Skin epidermis (tissue), 12 donors: ENCODE measurements around the gene FCHSD2.

Source experiments
- H3K27ac ChIP-seq, 21 experiments: fragments of 200-600 bp; sonication (generic) in 11 of 21; one replicate each; pipeline ENCODE4 v1.5.0; 2020; ENCODE audit warnings: mild to moderate bottlenecking in 3 of 21, inconsistent platforms in 2 of 21, moderate library complexity in 2 of 21
- H3K4me3 ChIP-seq, 7 experiments: fragments of 200-600 bp; sonication (generic) in 2 of 7; one replicate each; pipeline ENCODE4 v1.5.0; 2020; ENCODE audit warnings: inconsistent platforms in 2 of 7, mild to moderate bottlenecking in 2 of 7, moderate library complexity in 1 of 7

The FCHSD2 gene

DNA sequence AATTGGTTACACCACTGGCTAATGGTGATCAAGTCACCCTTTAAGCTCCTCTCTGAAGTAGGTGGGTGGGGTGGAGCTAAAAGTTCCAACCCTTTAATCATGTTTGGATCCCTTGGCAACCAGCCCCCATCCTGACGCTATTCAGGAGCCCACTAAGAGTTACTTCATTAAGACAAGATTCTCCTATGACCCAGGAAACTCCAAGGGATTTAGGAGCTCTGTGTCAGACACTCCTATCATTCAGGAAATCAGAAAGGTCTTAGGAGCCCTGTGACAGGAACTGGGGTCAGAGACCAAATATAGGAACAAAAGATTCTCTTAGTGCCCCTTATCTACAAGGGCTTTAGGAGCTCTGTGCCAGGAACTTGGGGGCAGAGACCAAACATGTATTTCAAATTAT lies 186.7 kb downstream of the FCHSD2 start:
- Histone ChIP-seq H3K4me3 (no peak overlapping the region), H3K27ac (no peak overlapping the region)

DNA sequence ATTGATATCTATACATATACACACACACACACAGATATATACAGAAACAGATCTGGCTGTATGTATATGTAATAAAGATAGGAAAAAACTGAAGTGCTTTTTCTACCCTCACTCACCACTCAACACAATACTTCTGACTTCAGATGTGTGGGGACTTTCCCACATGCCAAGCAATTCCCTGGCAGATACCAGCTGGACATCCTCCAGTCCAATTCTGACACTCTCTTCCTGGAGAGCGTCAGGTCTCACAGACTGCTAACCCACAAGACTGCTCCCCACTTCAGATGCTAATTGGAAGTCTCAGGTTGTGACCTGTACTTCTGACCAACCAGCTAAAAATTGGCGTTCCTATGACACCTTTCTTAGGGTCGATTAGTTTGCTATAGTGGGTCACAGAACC lies 187.3 kb downstream of the FCHSD2 start:
- Histone ChIP-seq H3K27ac (no peak overlapping the region), H3K4me3 (no peak overlapping the region)

- Histone ChIP-seq H3K27ac (no peak overlapping the region), H3K4me3 (no peak overlapping the region)
These were observed 188.5 kb downstream of the FCHSD2 start for GRCh38 chr11:72953637-72954036.

DNA sequence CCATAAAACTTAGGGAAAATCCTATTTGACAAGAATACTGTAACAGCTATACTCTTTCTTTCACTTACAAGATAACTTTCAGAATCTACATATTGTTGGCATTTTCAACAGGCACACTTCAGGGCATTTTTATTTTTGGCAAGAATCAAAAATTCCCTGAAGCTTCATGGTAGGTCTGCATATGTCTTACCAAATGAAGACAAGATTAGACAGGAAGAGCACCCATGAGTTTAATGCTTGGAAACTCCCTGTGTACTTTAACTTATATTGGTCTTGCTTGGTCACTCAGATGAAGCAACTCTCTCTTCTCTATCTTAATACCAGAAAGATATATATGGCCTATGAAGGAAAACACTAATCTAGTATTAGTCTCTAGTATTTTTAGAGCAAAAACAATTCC lies 190.2 kb downstream of the FCHSD2 start:
- Histone ChIP-seq H3K27ac (no peak overlapping the region), H3K4me3 (no peak overlapping the region)

GRCh38 chr11:72951193-72951592 lies 190.9 kb downstream of the FCHSD2 start:
- no peak overlapping the region for H3K4me3 ChIP-seq
- H3K27ac ChIP-seq = no peak overlapping the region

- H3K4me3 ChIP-seq = no peak overlapping the region
- H3K27ac ChIP-seq = no peak overlapping the region
These were observed 191.4 kb downstream of the FCHSD2 start for GRCh38 chr11:72950685-72951084.

GRCh38 chr11:72947229-72947628 lies 194.9 kb downstream of the FCHSD2 start:
- Histone ChIP-seq H3K27ac (no peak overlapping the region), H3K4me3 (no peak overlapping the region)

- no peak overlapping the region for H3K27ac ChIP-seq
- no peak overlapping the region for H3K4me3 ChIP-seq
These were observed 198.5 kb downstream of the FCHSD2 start for GRCh38 chr11:72943664-72944063.

DNA sequence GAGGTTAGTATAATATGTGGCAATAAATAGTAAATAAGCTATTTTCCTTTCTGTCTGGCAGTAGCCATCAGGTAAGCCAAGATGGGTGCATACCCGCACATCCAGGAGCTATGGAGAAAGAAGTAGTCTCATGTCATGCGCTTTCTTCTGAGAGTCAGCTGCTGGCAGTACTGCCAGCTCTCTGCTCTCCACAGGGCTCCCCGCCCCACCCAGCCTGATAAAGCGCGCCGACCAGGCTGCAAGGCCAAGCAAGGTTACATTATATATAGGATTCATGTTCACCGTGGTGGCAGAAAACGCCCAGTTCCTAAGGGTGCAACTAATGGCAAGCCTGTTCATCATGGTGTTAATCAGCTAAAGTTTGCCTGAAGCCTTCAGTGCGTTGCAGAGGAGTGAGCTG lies 201.7 kb downstream of the FCHSD2 start:
- H3K27ac ChIP-seq = no peak overlapping the region
- H3K4me3 ChIP-seq = no peak overlapping the region

DNA sequence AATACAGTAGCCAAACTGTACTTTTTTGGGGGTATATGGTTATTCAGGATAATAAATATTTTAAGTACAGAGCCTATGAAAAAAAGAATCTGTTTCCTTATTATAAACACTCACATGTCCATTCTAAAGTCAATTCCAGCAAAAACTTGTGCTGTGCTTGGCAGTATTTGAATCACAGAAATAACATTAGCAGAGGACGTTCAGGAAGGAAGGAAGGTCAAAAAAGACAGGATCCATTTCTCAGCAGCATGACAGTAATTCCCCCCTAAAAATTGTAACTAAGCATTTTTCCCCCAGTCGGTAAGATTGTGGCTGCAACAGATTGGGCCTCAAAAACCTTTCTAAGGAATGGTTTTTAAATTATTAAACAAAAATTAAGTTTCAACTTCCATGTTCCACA lies 203.1 kb downstream of the FCHSD2 start:
- no peak overlapping the region for H3K27ac ChIP-seq
- H3K4me3 ChIP-seq = no peak overlapping the region

DNA sequence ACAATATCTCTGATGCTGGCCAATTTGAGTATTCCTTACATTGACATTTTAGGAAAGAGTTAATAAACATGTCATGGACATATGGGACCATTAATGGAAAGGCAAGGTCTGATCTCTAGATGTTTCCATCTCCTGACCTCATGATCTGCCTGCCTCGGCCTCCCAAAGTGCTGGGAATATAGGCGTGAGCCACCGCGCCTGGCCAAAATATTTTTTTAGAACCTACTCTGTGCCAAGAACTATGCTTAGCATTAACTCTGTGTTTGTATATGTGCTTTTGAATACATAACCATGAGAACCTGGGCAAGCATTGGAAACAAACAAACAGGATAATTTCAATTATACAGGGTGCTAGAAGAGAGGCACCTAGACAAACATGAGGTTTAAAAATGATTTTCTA lies 204.7 kb downstream of the FCHSD2 start:
- Histone ChIP-seq H3K4me3 (no peak overlapping the region), H3K27ac (no peak overlapping the region)

DNA sequence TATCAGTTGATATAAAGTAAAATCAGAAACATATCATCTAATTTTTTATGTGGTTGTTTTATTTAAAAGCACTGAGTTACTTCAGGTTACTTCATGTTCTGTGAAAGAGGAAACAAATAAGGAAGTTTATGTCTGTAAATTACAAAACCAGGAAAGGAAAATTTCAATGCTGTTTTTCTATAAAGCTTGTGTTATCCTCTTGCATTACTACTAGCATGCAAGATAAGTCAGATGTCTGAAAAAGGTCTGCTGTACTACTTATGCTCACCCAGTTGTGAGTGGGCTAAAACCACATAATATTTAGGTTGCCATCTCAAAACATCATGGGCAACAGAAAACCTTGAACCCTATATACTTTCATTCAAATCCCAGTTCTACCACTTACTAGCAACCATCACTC lies 206.4 kb downstream of the FCHSD2 start:
- H3K4me3 ChIP-seq = no peak overlapping the region
- no peak overlapping the region for H3K27ac ChIP-seq

DNA sequence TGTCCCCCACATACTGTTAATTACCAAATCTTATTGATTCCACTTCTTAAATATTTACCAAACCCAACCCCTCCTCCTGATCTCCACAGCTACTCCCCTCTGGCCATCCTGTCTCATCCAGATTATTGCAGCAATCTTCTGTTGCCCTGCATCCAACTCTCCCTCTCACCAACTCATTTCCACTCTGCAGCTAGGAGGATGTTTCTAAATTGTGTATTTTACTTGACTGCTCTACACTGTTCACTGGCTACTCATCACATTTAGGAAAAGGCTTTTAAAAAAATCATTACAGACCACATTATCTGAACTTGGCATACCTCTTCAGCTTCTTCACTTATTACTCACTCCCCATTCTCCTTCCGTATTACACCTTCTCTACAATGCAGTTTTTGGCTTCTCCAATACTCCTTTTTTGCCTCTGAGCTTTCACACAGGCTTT lies 210.0 kb downstream of the FCHSD2 start:
- no peak overlapping the region for H3K4me3 ChIP-seq
- H3K27ac ChIP-seq = no peak overlapping the region

DNA sequence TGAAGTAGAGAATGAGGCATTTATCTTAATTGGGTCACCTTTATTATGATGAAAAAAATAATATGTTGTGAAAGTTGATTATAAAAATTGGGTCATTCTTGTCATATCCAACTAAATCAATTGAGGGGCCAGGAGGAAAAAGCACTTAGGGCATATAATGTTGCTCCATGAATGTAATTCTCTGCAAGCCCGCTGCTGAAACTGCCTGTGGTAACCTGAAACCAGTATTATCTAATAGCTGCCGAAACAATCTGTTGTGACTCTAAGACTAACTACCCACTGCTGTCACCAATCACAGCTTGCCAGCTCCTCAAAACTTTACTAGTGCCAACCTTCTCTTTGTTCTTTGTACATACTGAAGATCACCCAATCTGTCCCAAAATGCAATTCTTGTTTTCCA lies 212.1 kb downstream of the FCHSD2 start:
- H3K4me3 ChIP-seq = no peak overlapping the region
- no peak overlapping the region for H3K27ac ChIP-seq

DNA sequence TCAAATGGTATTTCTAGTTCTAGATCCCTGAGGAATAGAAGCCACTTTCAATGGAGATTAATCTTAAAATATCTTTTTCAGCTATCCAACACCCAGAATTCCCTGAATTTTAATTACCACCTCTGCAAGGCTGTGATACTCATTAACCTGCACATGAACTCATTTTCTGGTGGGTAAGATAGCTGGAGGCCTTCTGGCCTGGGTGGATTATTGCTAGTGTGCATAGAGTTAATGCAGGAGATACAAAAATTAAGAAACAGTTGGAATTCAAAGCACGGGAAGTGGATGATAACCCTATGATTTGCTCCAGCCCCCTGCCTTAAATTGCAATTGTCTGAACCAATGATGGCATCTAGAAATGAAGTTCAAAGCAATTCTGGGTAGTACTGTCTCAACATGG lies 212.9 kb downstream of the FCHSD2 start:
- Histone ChIP-seq H3K27ac (no peak overlapping the region), H3K4me3 (no peak overlapping the region)

- no peak overlapping the region for H3K27ac ChIP-seq
These were observed 214.7 kb downstream of the FCHSD2 start for GRCh38 chr11:72927380-72927779.

GRCh38 chr11:72926076-72926475 lies 216.0 kb downstream of the FCHSD2 start:
- Histone ChIP-seq H3K4me3 (no peak overlapping the region), H3K27ac (no peak overlapping the region)

More at GRCh38 chr11:72927380-72927779, 214.7 kb downstream of the FCHSD2 start:
- H3K4me3 ChIP-seq = no peak overlapping the region

DNA sequence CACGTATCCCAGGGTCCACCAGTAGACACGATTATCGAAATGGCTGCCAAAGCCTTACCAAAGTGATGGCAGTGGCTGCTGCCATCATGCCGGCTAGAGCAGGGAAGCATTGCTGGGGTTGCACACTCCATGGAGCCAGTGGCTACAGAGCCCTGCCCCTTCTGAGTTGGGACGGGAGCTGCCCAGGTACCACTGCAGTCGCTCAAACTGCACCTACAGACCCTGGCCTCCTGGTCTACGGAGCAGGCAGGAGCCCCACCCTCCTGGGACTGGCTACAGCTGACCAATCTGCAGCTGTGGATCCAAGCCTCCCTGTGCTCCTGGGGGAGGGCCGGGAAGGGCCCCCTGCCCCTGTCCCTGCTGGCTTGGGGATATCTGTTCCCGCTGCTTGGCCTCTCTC lies 216.5 kb downstream of the FCHSD2 start:
- Histone ChIP-seq H3K27ac (no peak overlapping the region), H3K4me3 (no peak overlapping the region)

- no peak overlapping the region for H3K27ac ChIP-seq
These were observed 217.4 kb downstream of the FCHSD2 start for GRCh38 chr11:72924568-72925190.

GRCh38 chr11:72921028-72921716 lies 220.9 kb downstream of the FCHSD2 start:
- Histone ChIP-seq H3K4me3 (no peak overlapping the region), H3K27ac (no peak overlapping the region)

More at GRCh38 chr11:72924568-72925190, 217.4 kb downstream of the FCHSD2 start:
- H3K4me3 ChIP-seq = no peak overlapping the region

DNA sequence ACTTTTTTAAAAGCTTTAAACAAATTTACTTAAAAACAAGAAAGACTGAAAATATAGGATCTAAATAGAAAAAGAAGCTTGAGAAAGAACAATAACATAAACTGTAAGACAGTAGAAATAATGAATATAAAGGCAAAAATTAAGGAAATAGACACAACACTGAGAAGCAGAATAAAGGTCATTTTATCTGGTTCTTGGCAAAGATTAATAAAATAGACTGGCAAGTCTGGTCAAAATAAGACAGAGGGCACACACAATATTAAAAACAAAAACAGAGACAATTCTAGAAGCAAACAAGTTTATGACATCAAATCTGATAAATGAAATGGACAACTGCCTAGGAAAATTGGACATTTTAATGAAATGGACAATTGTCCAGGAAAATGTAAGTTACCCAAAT lies 222.1 kb downstream of the FCHSD2 start:
- Histone ChIP-seq H3K4me3 (no peak overlapping the region), H3K27ac (no peak overlapping the region)

DNA sequence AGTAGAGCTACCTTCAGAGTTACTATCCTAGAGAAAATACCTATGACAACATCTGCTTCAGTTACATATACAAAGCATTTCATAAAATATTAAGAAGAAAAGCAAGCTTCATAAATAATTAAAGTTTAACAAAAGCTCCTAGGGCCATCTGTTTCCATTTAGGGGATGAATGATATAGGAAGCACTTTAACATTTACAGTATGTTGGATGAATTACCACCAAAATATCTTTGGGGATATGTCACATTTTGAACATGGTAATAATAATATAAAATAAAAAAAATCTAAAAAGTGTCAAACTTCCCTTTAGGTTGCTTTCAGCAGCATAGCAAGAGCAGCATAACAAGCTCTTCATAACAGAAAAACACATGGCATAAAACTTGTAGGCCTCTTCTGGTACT lies 223.3 kb downstream of the FCHSD2 start:
- Histone ChIP-seq H3K4me3 (no peak overlapping the region), H3K27ac (no peak overlapping the region)
